Bone marrow (tissue), 2 donors: Measurements from ENCODE around the gene H6PD.

ENCODE experiments used
- DNase-seq, 2 donors: peaks; one replicate each; lab custom pipeline; 2025; lab: John Stamatoyannopoulos, UW

The H6PD gene

DNA sequence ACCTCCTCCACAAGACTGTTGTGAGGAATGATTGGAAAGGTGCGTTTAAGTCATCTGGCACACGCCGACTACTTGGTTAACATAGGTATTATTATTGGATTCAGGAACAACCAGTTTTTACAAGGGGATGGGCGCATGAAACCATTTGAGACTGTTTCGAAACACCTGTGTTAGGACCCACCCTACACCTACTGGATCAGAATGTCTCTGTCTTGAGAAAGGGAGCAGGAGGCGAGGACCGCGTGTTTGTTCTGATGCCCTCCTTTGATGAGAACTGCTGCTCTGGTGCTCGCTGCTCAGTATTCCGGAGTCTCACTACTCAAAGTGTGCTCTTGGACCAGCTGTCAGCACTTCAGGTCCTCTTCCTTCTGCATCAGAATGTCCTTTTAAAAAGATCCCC, 7.3 kb downstream of the H6PD start:
- no peak for DNase-seq

DNA sequence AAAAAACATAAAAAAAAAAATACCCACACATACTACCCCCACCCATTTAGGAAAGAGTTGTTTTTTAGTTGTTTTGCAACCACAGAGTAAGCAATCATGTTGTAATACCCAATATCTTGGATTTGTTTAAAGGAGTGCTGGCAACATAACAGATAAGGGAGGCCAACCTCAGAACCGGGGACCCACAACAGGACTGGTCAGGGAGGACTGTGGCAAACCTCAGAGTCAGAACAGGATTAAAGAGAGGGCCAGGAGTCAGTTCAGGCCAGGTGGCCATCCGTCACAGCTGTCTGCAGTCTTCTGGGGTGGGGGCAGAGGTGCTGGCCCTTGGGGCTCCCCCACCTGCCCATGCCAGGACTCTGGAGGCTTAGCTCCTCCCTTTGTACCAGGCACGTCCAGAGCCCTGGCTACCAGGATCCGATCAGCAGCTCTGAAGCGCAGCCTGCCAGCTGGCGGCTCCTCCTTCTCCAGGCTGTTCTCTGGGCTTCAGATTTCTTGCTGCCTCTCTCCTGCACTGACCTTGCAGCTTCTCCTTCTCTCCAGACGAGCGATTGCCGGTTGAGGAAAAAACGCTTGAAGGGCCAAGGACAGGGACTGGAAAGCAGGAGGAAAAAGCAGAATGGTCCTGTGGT, 7.9 kb downstream of the H6PD start:
- no peak for DNase-seq

DNA sequence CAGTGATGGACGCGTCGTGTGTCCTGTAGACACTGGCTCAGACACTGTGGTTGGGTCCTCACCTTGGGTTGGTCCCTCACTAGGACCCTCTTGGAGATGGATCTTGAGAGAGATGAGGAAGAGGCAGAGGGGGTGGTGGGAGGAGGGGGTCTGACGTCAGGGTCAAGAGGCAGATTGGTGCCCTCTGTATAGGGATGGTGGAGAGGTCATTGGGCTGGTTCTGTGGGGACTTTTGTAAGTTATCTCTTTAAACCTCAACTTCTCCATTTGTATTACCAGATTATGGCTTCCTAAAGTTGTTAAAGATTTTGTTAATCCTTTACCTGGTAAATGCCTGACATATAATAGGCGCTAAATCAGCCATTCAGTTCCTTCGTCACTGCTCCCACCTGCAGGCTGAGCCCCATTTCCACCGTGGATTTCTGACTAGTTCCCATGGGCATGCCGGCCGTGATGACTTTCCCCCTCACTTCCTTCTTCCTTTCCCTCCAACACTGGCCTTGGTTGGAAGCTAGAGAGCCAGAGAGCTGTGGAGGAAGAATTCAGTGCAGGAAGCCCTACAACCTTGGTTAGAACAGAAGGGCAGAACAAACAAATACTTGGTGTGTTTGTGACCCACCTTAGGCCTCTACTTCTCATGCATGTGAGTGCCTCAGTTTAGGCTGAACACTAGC, 8.6 kb downstream of the H6PD start:
- no peak for DNase-seq

DNA sequence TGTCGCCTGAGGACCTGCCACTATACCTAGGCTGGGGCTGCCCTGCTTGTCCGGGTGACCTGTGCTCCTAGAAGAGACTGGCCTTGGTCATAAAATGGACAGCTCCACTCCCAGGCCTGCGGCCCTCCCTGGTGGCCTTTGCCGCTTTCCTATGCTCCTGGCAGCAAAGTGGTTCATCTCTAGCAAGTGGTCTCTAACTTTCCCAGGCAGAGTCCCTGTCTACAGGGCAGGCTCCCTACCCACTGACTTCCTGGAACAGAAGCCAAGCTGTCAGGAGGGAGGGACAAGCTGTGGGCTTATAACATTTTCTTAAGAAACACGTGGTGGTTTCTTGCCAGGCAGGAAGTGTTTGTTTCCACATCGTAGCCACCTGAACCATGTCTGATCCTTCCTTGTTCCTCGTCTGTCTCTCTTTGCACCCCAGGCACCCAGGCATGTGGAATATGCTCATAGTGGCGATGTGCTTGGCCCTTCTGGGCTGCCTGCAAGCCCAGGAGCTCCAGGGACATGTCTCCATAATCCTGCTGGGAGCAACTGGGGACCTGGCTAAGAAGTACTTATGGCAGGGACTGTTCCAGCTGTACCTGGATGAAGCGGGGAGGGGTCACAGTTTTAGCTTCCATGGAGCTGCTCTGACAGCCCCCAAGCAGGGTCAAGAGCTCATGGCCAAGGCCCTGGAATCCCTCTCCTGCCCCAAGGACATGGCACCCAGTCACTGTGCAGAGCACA, 10.1 kb downstream of the H6PD start:
- DNase-seq: no peak

DNA sequence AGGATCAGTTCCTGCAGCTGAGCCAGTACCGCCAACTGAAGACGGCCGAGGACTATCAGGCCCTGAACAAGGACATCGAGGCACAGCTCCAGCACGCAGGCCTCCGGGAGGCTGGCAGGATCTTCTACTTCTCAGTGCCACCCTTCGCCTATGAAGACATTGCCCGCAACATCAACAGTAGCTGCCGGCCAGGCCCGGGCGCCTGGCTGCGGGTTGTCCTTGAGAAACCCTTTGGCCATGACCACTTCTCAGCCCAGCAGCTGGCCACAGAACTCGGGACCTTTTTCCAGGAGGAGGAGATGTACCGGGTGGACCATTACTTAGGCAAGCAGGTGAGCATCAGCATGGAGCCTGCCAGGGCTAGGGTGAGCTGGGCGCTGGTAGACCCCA, 10.7 kb downstream of the H6PD start:
- no peak for DNase-seq

DNA sequence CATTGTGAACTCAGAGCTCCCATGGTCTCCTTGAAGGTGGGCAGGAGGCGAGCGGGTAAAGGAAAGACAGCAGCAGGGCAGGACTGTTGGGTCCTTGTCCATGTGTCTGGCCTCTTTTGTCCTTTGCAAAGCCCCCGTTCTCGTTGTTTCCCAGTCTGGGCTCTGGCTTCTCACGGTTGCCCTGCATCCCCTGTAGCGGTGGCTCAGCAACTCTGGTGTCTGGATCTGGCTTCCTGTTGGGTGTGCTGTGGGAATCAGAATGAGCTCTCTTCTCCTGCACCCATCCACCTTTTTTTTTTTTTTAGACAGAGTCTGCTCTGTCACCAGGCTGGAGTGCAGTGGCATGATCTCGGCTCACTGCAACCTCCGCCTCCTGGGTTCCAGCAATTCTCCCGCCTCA, 11.1 kb downstream of the H6PD start:
- DNase-seq: no peak

DNA sequence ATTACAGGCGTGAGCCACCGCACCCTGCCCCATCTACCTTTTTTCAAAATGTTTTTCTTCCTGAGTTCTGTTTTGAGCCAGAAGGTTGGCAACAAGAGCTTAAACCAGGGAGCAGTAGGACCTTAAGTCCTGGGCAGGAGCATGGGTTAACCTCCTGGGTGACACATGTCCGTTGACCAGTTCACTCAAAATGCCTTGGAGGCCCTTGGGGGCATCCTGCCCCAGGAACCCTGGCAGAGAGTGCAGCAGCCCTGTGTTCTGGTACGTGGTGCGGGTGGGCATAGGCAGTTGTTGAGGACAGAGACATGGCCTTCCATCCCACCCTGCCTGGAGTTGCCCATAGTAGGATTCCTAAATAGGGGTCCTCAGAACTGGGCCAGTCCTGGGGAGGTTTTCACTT, 11.6 kb downstream of the H6PD start:
- no peak for DNase-seq

DNA sequence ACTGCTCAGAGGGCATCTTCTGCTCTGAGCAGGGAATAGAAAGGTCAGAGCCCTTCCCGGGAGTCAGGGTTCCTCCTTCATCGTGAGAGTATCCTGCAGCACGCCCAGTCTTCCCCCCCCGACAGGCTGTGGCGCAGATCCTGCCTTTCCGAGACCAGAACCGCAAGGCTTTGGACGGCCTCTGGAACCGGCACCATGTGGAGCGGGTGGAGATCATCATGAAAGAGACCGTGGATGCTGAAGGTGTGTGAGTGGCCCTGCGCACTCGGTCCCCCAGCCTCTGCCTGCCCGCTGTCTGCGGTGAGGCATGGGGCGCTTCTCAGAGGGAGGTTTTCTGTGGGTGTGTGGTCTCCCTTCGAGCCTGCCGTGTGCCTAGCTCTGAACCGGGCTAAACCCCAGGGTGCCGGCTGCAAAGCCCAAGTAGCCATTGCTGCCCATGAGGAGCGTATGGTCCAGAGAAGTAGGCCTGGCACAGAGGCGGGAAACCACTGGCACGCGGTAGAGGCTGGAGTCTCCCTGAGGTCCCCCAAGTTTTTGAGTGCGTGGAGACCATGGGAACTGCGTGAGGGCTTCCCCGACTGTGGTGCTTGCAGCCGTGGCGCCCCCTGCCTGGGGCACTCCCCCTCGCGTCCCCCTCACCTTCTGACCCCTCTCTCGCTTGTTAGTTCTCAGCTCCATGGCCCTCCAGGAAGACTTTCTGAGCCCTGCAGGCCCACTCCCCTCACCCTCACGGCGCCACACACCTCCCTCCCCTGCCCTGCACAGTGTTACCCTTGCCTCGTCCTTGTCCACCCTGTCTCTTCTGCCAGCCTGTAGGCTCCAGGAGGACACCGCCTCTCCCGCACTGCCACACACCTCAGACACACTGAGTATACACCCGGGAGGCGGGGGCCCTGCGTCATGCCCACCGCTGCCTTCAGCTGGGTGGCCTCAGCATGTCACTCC, 12.5 kb downstream of the H6PD start:
- DNase-seq: no peak

DNA sequence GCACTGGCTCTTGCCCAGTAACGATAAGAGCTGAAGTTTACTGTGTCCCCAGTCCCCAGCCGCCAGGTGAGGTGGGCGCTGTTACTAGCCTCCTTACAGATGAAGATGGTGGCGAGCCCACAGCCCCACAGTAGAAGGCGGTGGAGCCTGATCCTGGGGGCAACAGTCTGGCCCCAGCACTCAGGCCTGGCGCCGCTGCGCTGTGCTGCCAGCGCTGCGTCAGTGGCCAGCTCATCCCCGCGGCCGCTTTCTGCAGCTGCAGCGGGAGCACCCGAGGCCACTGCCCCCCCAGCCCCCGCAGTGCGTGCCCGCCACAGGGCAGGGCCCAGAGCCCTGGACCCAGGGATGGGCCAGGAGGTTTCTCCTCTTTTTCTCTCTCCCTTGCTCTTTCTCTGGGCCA, 13.3 kb downstream of the H6PD start:
- DNase-seq: no peak

DNA sequence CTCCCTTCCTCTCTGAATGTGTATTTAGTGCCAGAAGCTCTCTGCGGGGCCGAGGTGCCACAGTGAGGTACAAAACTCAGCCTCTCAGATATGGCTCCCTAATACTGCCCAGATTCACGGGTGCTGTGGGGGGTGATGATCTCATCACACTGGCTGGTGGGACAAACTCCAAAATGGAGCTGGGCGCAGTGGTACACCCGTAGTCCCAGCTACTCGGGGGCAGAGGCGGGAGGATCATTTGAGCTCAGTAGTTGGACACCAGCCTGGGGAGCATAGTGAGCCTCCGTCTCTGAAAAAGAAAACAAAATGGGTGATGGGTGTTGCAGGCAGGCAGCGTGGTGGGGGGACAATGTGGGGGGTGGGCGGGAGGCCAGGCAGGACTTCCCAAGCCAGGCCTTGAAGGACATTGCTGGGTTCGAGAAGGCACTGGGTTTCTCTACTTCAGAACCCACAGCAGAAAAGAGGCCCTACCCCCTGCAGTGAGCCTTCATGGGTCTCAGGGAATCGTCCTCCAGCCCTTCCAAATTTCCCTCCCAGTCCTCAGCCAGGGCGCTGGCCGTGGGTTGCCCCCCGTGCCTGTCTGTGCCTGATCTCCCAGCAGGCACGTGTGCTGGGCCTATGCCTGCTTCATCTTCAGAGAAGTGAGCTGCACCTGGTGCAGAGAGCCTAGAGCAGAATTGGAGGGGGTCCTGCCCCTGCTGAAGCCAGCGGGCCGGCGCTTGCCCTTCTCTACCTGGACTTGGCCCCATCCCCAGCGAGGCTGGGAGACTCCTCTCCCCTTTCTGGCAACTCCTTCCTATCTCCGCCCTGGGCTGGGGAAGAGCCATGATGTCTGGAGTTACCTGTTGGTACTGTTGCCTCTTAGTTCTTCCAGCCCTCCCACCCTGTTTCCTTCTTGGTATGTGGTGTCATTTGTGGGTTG, 14.0 kb downstream of the H6PD start:
- no peak for DNase-seq

DNA sequence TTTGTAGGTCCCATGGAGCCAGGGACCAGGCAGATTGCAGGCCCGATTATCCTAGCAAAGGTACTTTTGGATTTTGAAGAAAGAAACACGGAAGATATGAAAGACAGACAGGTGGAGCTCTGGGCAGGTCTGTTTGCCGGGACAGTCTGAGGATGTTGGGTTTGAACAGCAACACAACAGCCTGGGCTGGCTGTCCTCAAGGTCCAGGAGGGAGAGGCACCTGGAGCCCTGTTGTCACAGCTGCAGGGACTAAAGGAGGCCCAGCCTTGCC, 14.6 kb downstream of the H6PD start:
- no peak for DNase-seq

DNA sequence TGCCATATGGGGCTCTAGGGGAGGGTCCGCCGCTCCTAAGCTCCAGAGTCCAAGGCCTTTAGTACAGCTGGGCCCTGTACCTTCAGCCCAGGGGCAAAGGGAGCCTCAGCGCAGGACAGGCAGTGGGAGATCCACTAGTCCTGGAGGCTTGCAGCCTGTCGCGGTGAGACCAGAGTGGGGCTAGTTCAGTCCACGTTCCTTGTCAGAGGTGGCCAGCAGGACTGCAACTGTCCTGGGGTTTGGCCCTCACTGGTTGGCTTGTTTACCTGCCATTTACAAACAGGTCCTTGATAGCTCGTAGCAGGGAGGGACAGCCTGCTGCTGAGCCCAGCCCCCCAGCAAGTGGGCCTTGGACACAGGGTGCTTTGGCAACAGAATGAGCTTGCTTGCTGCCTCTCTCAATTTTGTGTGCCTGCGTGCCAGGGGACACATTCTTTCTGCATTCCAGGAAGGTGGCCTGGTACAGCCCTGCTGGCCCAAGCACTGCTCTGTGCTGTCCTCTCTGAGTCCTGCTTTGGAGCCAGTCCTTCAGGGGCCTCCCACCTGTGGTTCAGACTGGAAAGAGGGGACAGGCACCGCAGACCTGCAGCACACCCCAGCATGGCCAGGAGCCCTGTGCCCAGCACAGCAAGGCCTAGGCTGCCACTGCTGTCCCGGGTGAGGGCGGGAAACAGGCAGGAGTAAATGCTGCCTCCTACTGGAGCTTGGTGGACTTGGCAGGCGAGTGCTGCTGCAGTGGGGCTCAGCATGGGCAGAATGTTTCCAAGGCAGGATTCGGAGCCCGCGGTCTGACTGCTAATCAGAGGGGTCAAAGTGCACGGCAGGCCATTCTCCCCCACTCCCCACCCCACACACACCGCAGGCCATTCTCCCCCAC, 15.2 kb downstream of the H6PD start:
- peak in 1 of 2 donors; percentile 16 for DNase-seq

DNA sequence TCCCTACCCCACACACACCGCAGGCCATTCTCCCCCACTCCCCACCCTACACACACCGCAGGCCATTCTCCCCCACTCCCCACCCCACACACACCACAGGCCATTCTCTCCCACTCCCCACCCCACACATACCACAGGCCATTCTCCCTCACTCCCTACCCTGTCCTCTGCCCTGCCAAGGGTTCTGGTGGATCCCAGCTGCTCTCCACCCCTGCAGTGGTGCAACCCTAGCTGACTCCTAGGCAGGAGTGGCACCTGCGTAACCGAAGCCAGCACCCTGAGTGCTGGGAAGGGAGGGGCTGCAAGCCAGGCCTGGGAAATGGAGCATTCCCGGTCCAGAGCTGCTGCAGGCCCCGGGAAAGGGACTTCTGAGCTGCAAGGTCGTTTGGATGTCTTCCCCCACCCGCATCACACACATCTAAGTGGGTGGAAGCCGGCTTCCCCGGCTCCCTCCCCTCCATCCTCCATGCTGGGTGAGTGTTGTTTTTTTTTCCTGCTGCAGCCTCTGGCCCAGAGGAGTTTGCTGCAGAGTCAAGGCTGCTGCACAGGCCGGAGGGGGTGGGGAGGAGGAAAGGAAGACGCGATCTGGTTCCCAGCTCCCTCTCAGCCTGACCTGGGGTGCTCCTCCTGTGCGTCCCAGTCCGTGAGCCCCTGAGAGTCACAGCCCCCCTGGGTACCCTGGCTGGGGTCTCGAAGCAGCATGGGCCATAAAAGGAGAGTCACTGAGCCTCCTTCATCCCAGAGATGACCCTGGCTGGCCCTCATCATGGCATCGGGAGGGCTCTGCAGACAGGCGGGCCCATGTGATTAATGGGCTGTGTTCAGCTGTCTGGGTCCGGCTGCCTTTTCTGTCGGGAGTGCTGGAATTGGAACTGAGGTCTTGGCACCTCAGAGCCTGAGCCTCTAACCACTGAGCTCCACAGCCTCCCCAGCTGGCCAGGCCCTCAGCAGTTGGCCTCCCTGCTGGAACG, 16.1 kb downstream of the H6PD start:
- no peak for DNase-seq

DNA sequence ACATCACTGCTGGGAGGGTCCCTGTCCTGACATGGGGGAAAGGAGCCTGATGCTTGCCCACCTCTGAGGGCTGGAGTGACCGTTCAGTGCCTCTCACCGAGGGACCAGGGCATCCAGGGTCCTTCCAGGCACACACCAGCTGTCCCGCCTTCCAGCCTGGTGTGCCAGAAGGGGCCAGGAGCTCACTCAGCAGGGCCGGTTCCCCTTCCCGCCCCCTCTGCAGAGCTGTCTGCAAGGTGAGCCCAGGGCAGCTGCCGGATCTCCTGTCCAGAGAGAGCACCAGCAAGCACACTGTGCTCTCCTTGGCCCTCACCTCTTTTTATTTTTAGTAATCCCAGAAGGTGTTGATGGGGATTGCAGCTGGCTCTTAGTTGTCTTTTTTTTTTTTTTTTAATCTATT, 16.9 kb downstream of the H6PD start:
- no peak for DNase-seq

DNA sequence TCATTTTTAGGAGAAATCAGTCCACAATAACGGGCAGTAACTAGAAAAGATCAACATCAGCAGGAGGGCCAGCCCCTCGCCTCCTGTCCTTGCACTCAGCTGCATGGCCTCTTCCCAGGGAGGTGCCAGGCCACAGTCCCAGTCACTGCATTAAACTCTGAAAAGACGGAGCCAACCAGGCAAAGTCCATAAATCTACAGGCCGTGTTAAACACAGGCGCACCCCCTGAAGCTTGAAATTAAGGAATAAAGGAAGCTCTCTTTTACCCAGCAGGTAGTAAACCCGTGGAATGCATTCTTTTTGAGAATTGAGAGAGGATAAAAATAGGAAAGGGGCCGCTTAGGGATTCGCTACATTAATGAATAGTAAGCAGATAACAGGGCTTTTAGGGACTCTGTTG, 18.4 kb downstream of the H6PD start:
- no peak for DNase-seq

DNA sequence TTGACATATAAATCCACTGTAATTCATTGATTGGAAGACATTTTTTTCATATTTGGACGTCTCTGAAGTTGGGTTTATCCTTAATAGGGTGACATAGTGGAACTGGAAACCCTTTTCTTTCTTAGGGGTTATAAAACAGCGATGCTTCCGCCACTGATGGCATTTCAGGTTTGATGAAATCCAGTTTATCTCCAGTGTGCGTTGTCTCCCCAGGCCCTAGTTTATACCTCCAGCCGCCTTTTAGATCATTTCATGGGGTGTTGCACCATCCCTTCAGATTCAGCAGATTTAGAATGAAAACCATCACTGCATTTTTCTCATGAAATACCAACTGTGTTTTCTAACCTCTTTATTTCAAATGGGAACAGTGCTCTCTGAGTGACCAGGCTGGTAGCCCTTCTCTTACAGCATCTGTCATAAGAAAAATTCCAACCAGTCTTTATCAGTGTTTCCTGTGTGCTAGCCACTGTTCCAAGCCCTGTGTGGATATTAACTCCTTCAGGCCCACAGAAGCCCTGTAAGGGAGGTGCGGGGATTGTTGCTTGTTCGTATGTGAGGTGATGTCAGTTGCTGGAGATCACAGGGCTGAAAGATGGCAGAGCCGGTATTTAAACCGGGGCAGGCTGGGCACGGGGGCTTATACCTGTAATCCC, 19.0 kb downstream of the H6PD start:
- no peak for DNase-seq

DNA sequence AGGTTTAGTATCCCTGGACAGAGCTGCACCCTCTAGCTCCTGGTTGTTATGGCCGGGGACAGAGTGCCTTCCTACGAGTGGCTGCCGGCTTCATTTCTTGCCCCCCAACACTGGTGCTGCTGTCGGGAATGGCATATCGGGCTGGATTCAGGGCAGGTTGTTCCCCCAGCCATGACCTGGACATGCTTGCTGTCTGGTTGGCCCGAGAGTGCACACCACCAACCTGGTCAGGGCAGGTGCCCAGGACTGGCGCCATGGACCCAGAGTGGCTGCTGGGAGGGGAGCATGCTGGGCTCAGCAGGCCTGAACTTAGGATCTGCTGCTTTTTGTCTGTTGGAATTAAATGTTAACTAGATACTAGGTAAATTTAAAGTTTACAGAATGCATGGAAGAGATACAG, 21.8 kb downstream of the H6PD start:
- no peak for DNase-seq

DNA sequence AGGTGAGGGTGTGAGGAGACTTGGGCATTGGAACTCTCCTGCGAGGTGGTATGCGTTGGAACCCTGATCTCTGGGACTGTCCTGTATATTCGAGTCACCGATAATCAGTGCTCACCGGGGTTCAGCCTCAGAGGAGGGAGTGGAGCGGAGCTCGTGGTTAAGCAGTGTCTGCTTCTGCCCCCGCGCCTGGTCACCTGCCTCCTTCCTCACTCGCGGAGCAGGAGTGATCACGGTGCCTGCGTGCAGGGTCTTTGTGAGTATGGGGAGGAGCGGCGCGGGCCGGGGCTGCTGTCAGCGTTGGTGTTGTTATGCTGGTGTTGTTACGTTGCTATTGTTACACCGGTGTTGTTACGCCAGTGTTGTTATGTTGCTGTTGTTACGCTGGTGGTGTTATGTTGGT, 23.3 kb downstream of the H6PD start:
- DNase-seq: no peak

DNA sequence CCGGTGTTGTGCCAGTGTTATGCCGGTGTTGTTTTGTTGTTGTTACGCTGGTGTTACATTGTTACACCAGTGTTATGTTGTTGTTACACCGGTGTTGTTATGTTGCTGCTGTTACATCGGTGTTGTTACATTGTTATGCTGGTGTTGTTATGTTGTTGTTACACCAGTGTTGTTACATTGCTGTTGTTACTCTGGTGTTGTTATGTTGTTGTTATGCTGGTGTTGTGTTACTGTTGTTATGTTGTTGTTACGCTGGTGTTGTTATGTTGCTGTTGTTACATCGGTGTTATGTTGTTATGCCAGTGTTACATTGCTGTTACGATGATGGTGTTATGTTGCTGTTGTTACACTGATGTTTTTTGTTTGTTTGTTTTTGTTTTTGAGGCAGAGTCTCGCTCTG, 24.1 kb downstream of the H6PD start:
- no peak for DNase-seq
